ENCODE measurements around the gene C2orf49. TPM values are rescaled to one million over a fixed set of nuclear protein-coding genes. Genes with fewer than 3 reads are reported as not detected.

Gene C2orf49
- total and polyA plus RNA-seq, 2 of the 8 experiments (the other 6 are each of a cell fraction or from before 2014, with no cell fraction given), result 5.6 to 19.9 TPM

DNA sequence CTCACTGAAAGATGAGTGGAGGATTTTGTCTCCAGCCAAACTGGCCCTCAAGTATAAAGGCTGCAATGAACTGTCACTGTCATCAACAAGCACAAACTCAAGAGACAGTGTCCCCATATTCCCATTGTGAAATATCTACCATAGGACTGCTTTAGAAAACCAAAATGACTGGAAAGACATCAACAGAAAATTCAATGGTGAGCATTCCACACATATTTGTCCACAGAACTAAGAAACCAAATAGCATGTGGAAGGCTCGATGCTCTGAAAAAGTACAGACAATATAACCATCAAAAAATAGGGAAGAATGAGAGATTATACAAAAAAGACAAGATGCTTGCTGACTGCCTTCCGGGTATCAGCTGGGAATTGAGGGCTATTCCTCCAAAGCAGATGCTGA is 45.4 kb upstream of the C2orf49 start (continued):
- no peak for TF ChIP-seq E2F6 (IDR thresholded peaks at IDR 0.05)
- TF ChIP-seq, protein P1, sequence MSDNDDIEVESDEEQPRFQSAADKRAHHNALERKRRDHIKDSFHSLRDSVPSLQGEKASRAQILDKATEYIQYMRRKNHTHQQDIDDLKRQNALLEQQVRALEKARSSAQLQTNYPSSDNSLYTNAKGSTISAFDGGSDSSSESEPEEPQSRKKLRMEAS (IDR thresholded peaks at IDR 0.05), result no peak

All from H1 (cell line).